Karpas-422 (cell line): ENCODE results near the gene KRT34. TPM values are rescaled to one million over a fixed set of nuclear protein-coding genes. Genes with fewer than 3 reads are reported as not detected.

Source experiments
- DNase-seq: peaks from one replicate; pipeline ENCODE4 v3.0.0-alpha.2; 2015
- H2AFZ ChIP-seq: fragments of 200-600 bp; sonication (generic); 2 replicates; pipeline ENCODE4 v1.6.1; 2014; ENCODE audit warnings: antibody characterized with exemption, low read length, mixed read lengths
- H3K27ac ChIP-seq: fragments of 200-600 bp; sonication (generic); 2 replicates; pipeline ENCODE4 v1.5.1; 2014; ENCODE audit warnings: mild to moderate bottlenecking, low read length, moderate library complexity
- H3K27me3 ChIP-seq: fragments of 200-600 bp; sonication (generic); 2 replicates; pipeline ENCODE4 v1.6.1; 2014; ENCODE audit warnings: low read length, mixed read lengths
- H3K36me3 ChIP-seq: fragments of 200-600 bp; sonication (generic); 2 replicates; pipeline ENCODE4 v1.6.1; 2014; ENCODE audit warnings: low read length, mixed read lengths; ENCODE audit not compliant: insufficient read depth
- H3K4me1 ChIP-seq: fragments of 200-600 bp; sonication (generic); 2 replicates; pipeline ENCODE4 v1.6.1; 2014; ENCODE audit warnings: mild to moderate bottlenecking, low read length, mixed read lengths
- H3K4me2 ChIP-seq: fragments of 200-600 bp; sonication (generic); 2 replicates; pipeline ENCODE4 v1.6.1; 2014; ENCODE audit warnings: low read length, low read depth, mild to moderate bottlenecking; ENCODE audit not compliant: poor library complexity, severe bottlenecking
- H3K4me3 ChIP-seq: fragments of 200-600 bp; sonication (generic); 2 replicates; pipeline ENCODE4 v1.5.1; 2014; ENCODE audit warnings: mild to moderate bottlenecking, antibody characterized with exemption, low read length, mixed read lengths
- H3K79me2 ChIP-seq: fragments of 200-600 bp; sonication (generic); 2 replicates; pipeline ENCODE4 v1.6.1; 2014; ENCODE audit warnings: mild to moderate bottlenecking, low read length, mixed read lengths
- H3K9ac ChIP-seq: fragments of 200-600 bp; sonication (generic); 2 replicates; pipeline ENCODE4 v1.6.0; 2014; ENCODE audit warnings: low read length
- H3K9me2 ChIP-seq: fragments of 200-600 bp; sonication (generic), shearing (Covaris generic); replicated peaks from 2 replicates; pipeline ENCODE4 v1.6.0; 2014; ENCODE audit warnings: mild to moderate bottlenecking, low read length, moderate library complexity; ENCODE audit not compliant: insufficient read depth
- H3K9me3 ChIP-seq: fragments of 300-700, 200-600 bp; sonication (generic); 2 replicates; pipeline ENCODE4 v1.6.1; 2014; ENCODE audit warnings: low read length, mixed read lengths
- H4K20me1 ChIP-seq: fragments of 200-600 bp; sonication (generic); 2 replicates; pipeline ENCODE4 v1.6.1; 2014; ENCODE audit warnings: mild to moderate bottlenecking, antibody characterized with exemption, low read length, low read depth; ENCODE audit not compliant: insufficient read depth
- total RNA-seq: library from RNA; depleted of rRNA; stranded (reverse); fragments of >200 nt; shearing (Covaris generic); gene quantifications from 2 replicates; pipeline ENCODE4 v1.2.3, GENCODE V29; 2014; ENCODE audit warnings: low replicate concordance

The KRT34 gene
- total RNA-seq, 1 experiment from 2014 or later, result not detected

- no peak overlapping the region for H3K4me2 ChIP-seq
- no peak overlapping the region for H3K4me3 ChIP-seq
- H3K36me3 ChIP-seq, result no peaks in the 10 kb centered on the region
- no peaks in the 10 kb centered on the region for H3K4me1 ChIP-seq
- H2AFZ ChIP-seq, result no peak overlapping the region
- H3K27me3 ChIP-seq, result no peaks in the 10 kb centered on the region
- H3K27ac ChIP-seq, result no peak overlapping the region
- H3K9ac ChIP-seq, result no peak overlapping the region
- H3K9me3 ChIP-seq, result no peaks in the 10 kb centered on the region
- no peaks in the 10 kb centered on the region for H4K20me1 ChIP-seq
- no peak for DNase-seq
- no peaks in the 10 kb centered on the region for H3K79me2 ChIP-seq
- no peaks in the 10 kb centered on the region for H3K9me2 ChIP-seq
Measured at GRCh38 chr17:41420134-41420533, 38.0 kb upstream of the KRT34 start.

- Histone ChIP-seq H3K9me3 (no peaks in the 10 kb centered on the region), H3K4me3 (no peak overlapping the region), H3K4me1 (no peaks in the 10 kb centered on the region), H2AFZ (no peak overlapping the region), H3K79me2 (no peaks in the 10 kb centered on the region), H3K27me3 (no peaks in the 10 kb centered on the region), H4K20me1 (no peaks in the 10 kb centered on the region), H3K4me2 (no peak overlapping the region), H3K27ac (no peak overlapping the region), H3K36me3 (no peaks in the 10 kb centered on the region), H3K9ac (no peak overlapping the region), H3K9me2 (no peaks in the 10 kb centered on the region)
- DNase-seq, result no peak
Measured at GRCh38 chr17:41419716-41420115, 37.6 kb upstream of the KRT34 start.

- Histone ChIP-seq H2AFZ (no peak overlapping the region), H3K27ac (no peak overlapping the region), H3K9me3 (no peaks in the 10 kb centered on the region), H3K4me3 (no peak overlapping the region), H3K79me2 (no peaks in the 10 kb centered on the region), H3K4me2 (no peak overlapping the region), H3K36me3 (no peaks in the 10 kb centered on the region), H3K9ac (no peak overlapping the region), H3K9me2 (no peaks in the 10 kb centered on the region), H3K4me1 (no peaks in the 10 kb centered on the region), H4K20me1 (no peaks in the 10 kb centered on the region), H3K27me3 (no peaks in the 10 kb centered on the region)
- DNase-seq, result no peak
Measured at GRCh38 chr17:41418116-41418860, 36.2 kb upstream of the KRT34 start.

- Histone ChIP-seq H3K9me2 (no peaks in the 10 kb centered on the region), H3K36me3 (no peaks in the 10 kb centered on the region), H2AFZ (no peak overlapping the region), H3K27me3 (no peaks in the 10 kb centered on the region), H3K9ac (no peak overlapping the region), H3K4me2 (no peak overlapping the region), H3K4me3 (no peak overlapping the region), H4K20me1 (no peaks in the 10 kb centered on the region), H3K9me3 (no peaks in the 10 kb centered on the region), H3K27ac (no peak overlapping the region), H3K4me1 (no peaks in the 10 kb centered on the region), H3K79me2 (no peaks in the 10 kb centered on the region)
- DNase-seq, result peak; percentile 53
Measured at GRCh38 chr17:41417576-41418015, 35.5 kb upstream of the KRT34 start.

GRCh38 chr17:41417127-41417526, 35.0 kb upstream of the KRT34 start:
- Histone ChIP-seq H3K4me2 (no peak overlapping the region), H3K79me2 (no peaks in the 10 kb centered on the region), H3K27me3 (no peaks in the 10 kb centered on the region), H3K9ac (no peak overlapping the region), H3K4me3 (no peak overlapping the region), H3K9me3 (no peaks in the 10 kb centered on the region), H4K20me1 (no peaks in the 10 kb centered on the region), H3K4me1 (no peaks in the 10 kb centered on the region), H2AFZ (no peak overlapping the region), H3K27ac (no peak overlapping the region), H3K9me2 (no peaks in the 10 kb centered on the region), H3K36me3 (no peaks in the 10 kb centered on the region)
- DNase-seq, result no peak

- H2AFZ ChIP-seq, result no peak overlapping the region
- H3K9me2 ChIP-seq, result no peaks in the 10 kb centered on the region
- no peaks in the 10 kb centered on the region for H3K79me2 ChIP-seq
- H3K4me3 ChIP-seq, result no peak overlapping the region
- no peaks in the 10 kb centered on the region for H3K36me3 ChIP-seq
- no peaks in the 10 kb centered on the region for H3K9me3 ChIP-seq
- no peak for DNase-seq
- H3K9ac ChIP-seq, result no peak overlapping the region
- H3K4me2 ChIP-seq, result no peak overlapping the region
- H4K20me1 ChIP-seq, result no peaks in the 10 kb centered on the region
- no peak overlapping the region for H3K27ac ChIP-seq
- no peaks in the 10 kb centered on the region for H3K27me3 ChIP-seq
- no peaks in the 10 kb centered on the region for H3K4me1 ChIP-seq
Measured at GRCh38 chr17:41416479-41416878, 34.4 kb upstream of the KRT34 start.

- H3K36me3 ChIP-seq, result no peaks in the 10 kb centered on the region
- H3K27ac ChIP-seq, result no peak overlapping the region
- H3K4me1 ChIP-seq, result no peaks in the 10 kb centered on the region
- no peaks in the 10 kb centered on the region for H3K9me2 ChIP-seq
- H3K79me2 ChIP-seq, result no peaks in the 10 kb centered on the region
- no peaks in the 10 kb centered on the region for H3K27me3 ChIP-seq
- H3K9ac ChIP-seq, result no peak overlapping the region
- H2AFZ ChIP-seq, result no peak overlapping the region
- no peak for DNase-seq
- H3K9me3 ChIP-seq, result no peaks in the 10 kb centered on the region
- H3K4me3 ChIP-seq, result no peak overlapping the region
- H3K4me2 ChIP-seq, result no peak overlapping the region
- no peaks in the 10 kb centered on the region for H4K20me1 ChIP-seq
Measured at GRCh38 chr17:41415833-41416335, 33.8 kb upstream of the KRT34 start.

- no peak for DNase-seq
- Histone ChIP-seq H2AFZ (no peak overlapping the region), H3K79me2 (no peaks in the 10 kb centered on the region), H3K4me2 (no peak overlapping the region), H3K9me2 (no peaks in the 10 kb centered on the region), H3K9ac (no peak overlapping the region), H3K27me3 (no peaks in the 10 kb centered on the region), H3K27ac (no peak overlapping the region), H3K9me3 (no peaks in the 10 kb centered on the region), H3K4me3 (no peak overlapping the region), H3K4me1 (no peaks in the 10 kb centered on the region), H4K20me1 (no peaks in the 10 kb centered on the region), H3K36me3 (no peaks in the 10 kb centered on the region)
Measured at GRCh38 chr17:41415411-41415810, 33.3 kb upstream of the KRT34 start.
